Heart left ventricle (tissue), 16 donors: ENCODE results near the gene KCNJ12. TPM values are rescaled to one million over a fixed set of nuclear protein-coding genes. Genes with fewer than 3 reads are reported as not detected.
"Not testable (repeated sequence)": the region's sequence is repeated elsewhere in the genome, so short reads cannot be mapped to it uniquely, and the experiment has no call there.

Experiments used
- ATAC-seq, 4 donors: fragments of 200-7000 bp; cut with Tn5 transposase; one replicate each; pipeline ENCODE4 v1.9.1; 2020 to 2022; ENCODE audit warnings: moderate library complexity in 4 of 4, mild to moderate bottlenecking in 3 of 4, moderate number of reproducible peaks in 1 of 4
- DNase-seq, 5 donors: peaks; one replicate each; pipeline ENCODE4 v3.0.0-alpha.2; 2020
- H3K27ac ChIP-seq, 12 donors: fragments of 200-600 bp; sonication (generic) in 4 of 12; one replicate each; pipeline versions ENCODE4 v1.5.0 to v1.8.0; 2016 to 2022; ENCODE audit warnings: mild to moderate bottlenecking in 2 of 12
- H3K27me3 ChIP-seq, 9 donors: fragments of 200-600 bp; sonication (generic) in 2 of 9; one replicate each; pipeline versions ENCODE4 v1.5.1 to v1.8.0; 2016 to 2022; ENCODE audit warnings: mild to moderate bottlenecking in 3 of 9
- H3K36me3 ChIP-seq, 9 donors: fragments of 200-600 bp; sonication (generic) in 2 of 9; one replicate each; pipeline versions ENCODE4 v1.5.0 to v1.8.0; 2018 to 2022; ENCODE audit warnings: mild to moderate bottlenecking in 2 of 9
- H3K4me1 ChIP-seq, 12 donors: fragments of 200-600 bp; sonication (generic) in 4 of 12; one replicate each; pipeline versions ENCODE4 v1.5.0 to v1.8.0; 2016 to 2022; ENCODE audit warnings: mild to moderate bottlenecking in 3 of 12
- H3K4me3 ChIP-seq, 12 donors: fragments of 200-600 bp; sonication (generic) in 4 of 12; one replicate each; pipeline versions ENCODE4 v1.5.0 to v1.8.0; 2017 to 2022; ENCODE audit warnings: mild to moderate bottlenecking in 9 of 12, moderate library complexity in 4 of 12
- H3K9me3 ChIP-seq, 12 donors: fragments of 200-600 bp; sonication (generic) in 4 of 12; one replicate each; pipeline versions ENCODE4 v1.5.0 to v1.8.0; 2016 to 2022; ENCODE audit warnings: mild to moderate bottlenecking in 1 of 12
- POLR2A ChIP-seq, 2 donors: fragments of 450-650 bp; IDR thresholded peaks; one replicate each; pipeline ENCODE4 v1.6.1; 2017; ENCODE audit warnings: antibody characterized with exemption in 2 of 2, mild to moderate bottlenecking in 2 of 2, moderate library complexity in 2 of 2
- WGBS, 4 donors: extraction: QIAGEN DNeasy Blood & Tissue Kit in 2 of 4; methylation state at CpG; one replicate each; pipeline versions ENCODE4 v1.1.5 to v1.1.7; 2013 to 2018; 5-methylcytosine and 5-hydroxymethylcytosine counted together
- intact Hi-C, 10 donors: fragments of 100-400 bp; cut with DNase I; formaldehyde crosslinking; loops; one replicate each; pipeline versions ENCODE4 v1.11.1 to v1.14.2; 2022
- polyA plus RNA-seq, 2 donors: library from polyadenylated mRNA; stranded (reverse); fragments of 200-250 nt; gene quantifications; one replicate each; pipeline ENCODE4 v1.2.3, GENCODE V29; 2013
- total RNA-seq, 9 donors: library from RNA; depleted of rRNA in 2 of 9; stranded (reverse); fragments of >200 nt in 2 of 9; fragmentation: NEBNext Ultra II Directional in 3 of 9; extraction: Animal tissue kit (Norgen Biotek cat#: 25700) in 3 of 9; gene quantifications; one replicate each; pipeline versions ENCODE4 v1.1.0 to v1.2.4, GENCODE V29; 2016 to 2023
- TF ChIP-seq, protein P1 (sequence below), 12 donors: fragments of 200-600 bp; sonication (generic) in 4 of 12; IDR thresholded peaks; one replicate each; pipeline versions ENCODE4 v1.5.0 to v1.8.0; 2018 to 2022; ENCODE audit warnings: antibody characterized with exemption in 12 of 12, mild to moderate bottlenecking in 5 of 12
- donor health status: ischemic (EF 13 %, LVEDD 7.1; RV severe dilation, severe dysfunction).
- donor health status: healthy with polysubstance abuse.
- donor health status: DM: no; HTN: yes; CAD: no.
- donor health status: DM: no; HTN: no; CAD: no.
- donor health status: ischemic (EF 25% LVEDD 6.9; RV normal size, moderate dysfunction).
- donor health status: ischemic (EF 25% LVEDD 5.7; RV mildly dilated, moderate dysfunction).
- donor health status: healthy.
- donor health status: DM: yes; HTN: yes; CAD: no.
- donor health status: ischemic (EF 35%, LVEDD 5.7; RV mildly dilated, moderate dysfunction).
- donor health status: nonischemic (EF 11% LVEDD 7.7; RV severe dilation, severe dysfunction).
- donor health status: DM: yes; HTN: yes; CAD: no.
- donor health status: PGD.
- donor health status: ischemic (EF 29% LVEDD 5.4; RV normal size, mild dysfunction).
- donor health status: nonischemic (EF 23%, LVEDD 6.1; RV moderate dilation, normal function).

The KCNJ12 gene
- total and polyA plus RNA-seq, 11 donors = 6.6 to 24.2 (median 9.0) TPM

DNA sequence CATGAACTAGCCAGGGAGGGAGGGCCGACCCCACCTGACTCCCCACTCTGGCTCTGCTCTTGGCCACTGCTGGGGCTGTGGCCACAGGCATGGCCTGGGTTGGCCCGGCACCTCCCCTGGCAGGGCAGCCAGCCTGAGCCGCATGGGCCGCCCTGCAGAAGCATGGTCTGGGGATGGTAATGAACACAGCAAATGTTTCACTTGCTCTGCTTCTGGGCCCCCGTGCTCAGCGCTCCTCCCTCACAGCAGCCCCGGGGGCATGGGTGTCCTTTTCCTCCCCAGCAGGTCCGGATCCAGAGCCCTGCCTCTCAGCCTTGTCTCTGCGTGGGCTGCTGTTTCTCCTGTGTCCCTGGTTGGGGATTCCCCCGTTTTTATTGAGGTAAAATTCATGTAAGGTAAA is 30.9 kb upstream of the KCNJ12 start:
- intact Hi-C loops = no loop called here
- H3K4me1 ChIP-seq = peaks cover 0 to 10% (median 2%) of the 10 kb centered on the region in 12 donors
- no peak overlapping the region for H3K27ac ChIP-seq
- no peaks in the 10 kb centered on the region for H3K36me3 ChIP-seq
- H3K4me3 ChIP-seq = no peak overlapping the region
- H3K9me3 ChIP-seq = no peaks in the 10 kb centered on the region
- TF ChIP-seq, protein P1, sequence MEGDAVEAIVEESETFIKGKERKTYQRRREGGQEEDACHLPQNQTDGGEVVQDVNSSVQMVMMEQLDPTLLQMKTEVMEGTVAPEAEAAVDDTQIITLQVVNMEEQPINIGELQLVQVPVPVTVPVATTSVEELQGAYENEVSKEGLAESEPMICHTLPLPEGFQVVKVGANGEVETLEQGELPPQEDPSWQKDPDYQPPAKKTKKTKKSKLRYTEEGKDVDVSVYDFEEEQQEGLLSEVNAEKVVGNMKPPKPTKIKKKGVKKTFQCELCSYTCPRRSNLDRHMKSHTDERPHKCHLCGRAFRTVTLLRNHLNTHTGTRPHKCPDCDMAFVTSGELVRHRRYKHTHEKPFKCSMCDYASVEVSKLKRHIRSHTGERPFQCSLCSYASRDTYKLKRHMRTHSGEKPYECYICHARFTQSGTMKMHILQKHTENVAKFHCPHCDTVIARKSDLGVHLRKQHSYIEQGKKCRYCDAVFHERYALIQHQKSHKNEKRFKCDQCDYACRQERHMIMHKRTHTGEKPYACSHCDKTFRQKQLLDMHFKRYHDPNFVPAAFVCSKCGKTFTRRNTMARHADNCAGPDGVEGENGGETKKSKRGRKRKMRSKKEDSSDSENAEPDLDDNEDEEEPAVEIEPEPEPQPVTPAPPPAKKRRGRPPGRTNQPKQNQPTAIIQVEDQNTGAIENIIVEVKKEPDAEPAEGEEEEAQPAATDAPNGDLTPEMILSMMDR (IDR thresholded peaks at IDR 0.05) = no peak
- TF ChIP-seq POLR2A (IDR thresholded peaks at IDR 0.05) = no peak
- ATAC-seq (no peak), DNase-seq (peak in 1 of 5 donors; percentile 59)
- WGBS, 4 donors = 63 to 74% (median 69%) methylated on average over 8 to 10 of the region's 10 CpGs
- H3K27me3 ChIP-seq = no peaks in the 10 kb centered on the region

DNA sequence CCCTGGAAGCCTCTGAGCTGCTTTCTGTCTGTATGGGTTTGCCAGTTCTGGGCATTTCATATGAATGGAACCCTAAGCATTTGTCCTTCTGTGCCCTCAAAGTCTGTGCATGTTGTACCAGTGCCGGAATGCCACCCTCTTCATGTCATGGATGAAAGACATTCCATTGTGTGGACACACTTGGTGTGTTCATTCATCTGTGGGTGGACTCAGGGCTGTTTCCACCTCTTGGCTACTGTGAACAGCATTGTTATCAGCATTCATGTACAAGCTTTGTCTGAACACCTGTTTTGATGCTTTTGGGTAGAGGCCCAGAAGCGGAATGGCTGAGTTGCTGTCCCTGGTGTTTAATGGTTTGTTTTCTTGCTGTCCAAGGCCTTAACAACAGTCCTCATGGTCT is 30.1 kb upstream of the KCNJ12 start:
- H3K4me1 ChIP-seq, H3K36me3 ChIP-seq, H3K9me3 ChIP-seq, H3K27me3 ChIP-seq, DNase-seq, H3K4me3 ChIP-seq, intact Hi-C loops, H3K27ac ChIP-seq: not testable (repeated sequence)
- WGBS, 4 donors = no CpG with 5 or more reads among the region's 2 CpGs
- peak; percentile 20 to 61 (median 54) for ATAC-seq

DNA sequence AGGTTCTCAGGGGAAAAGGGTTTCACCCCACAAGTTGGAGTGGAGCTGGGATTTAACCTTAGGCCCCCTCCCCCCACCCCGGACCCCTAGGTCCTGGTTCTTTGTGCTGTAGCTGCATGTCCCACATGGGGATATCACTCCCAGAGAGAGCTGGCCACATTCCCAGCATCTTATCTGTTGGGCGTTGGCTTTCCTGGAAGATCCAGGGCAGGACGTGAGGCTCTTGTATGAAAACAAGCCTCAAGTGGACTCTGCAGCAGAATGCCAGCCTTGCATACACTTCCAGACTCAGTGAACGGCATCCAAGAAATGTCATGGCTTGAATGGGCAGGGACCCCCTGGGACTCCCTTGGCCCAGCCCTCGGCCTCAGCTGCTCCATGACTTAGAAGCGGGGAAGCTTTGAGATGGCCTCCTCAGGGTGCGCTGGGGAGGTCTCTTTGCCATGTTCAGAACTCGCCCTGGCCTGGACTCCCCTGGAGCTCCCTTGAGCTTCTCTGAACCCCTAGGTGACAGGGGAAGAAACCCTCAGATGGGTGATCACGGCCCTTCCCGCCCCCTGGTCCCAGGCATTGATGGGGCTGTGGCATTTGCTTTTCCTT is 29.4 kb upstream of the KCNJ12 start:
- intact Hi-C loops, H3K27me3 ChIP-seq, H3K36me3 ChIP-seq, H3K9me3 ChIP-seq, H3K4me1 ChIP-seq, H3K27ac ChIP-seq, H3K4me3 ChIP-seq: not testable (repeated sequence)
- WGBS, 4 donors = 28 to 52% (median 34%) methylated on average over 3 to 10 of the region's 10 CpGs
- DNase-seq (peak; percentile 49 to 81 (median 70)), ATAC-seq (peak; percentile 68 to 82 (median 78))

DNA sequence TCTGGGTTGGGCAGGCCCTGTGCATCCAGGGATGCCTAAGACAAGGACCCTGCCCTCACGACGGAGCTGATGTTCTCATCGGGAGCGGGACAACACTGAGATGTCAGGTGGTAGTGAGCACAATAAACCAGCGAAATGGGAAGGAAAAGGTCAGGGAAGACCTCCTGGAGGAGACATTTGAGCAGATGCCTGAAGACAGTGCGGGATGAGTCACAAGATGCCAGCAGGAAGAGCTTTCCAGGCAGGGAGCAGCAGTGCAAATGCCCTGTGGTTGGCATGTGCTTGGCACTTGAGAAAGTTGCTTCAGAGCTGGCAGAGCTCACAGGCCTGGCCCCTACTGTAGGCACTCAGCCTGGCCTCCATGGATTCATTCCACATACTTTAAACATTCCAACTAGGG is 28.5 kb upstream of the KCNJ12 start:
- H3K9me3 ChIP-seq, H3K27ac ChIP-seq, H3K27me3 ChIP-seq, H3K36me3 ChIP-seq, DNase-seq, H3K4me3 ChIP-seq, H3K4me1 ChIP-seq, ATAC-seq, intact Hi-C loops: not testable (repeated sequence)
- WGBS, 4 donors = 94 to 95% methylated on average over 6 of the region's 6 CpGs; no CpG with 5 or more reads in 2 of the 4 donors

DNA sequence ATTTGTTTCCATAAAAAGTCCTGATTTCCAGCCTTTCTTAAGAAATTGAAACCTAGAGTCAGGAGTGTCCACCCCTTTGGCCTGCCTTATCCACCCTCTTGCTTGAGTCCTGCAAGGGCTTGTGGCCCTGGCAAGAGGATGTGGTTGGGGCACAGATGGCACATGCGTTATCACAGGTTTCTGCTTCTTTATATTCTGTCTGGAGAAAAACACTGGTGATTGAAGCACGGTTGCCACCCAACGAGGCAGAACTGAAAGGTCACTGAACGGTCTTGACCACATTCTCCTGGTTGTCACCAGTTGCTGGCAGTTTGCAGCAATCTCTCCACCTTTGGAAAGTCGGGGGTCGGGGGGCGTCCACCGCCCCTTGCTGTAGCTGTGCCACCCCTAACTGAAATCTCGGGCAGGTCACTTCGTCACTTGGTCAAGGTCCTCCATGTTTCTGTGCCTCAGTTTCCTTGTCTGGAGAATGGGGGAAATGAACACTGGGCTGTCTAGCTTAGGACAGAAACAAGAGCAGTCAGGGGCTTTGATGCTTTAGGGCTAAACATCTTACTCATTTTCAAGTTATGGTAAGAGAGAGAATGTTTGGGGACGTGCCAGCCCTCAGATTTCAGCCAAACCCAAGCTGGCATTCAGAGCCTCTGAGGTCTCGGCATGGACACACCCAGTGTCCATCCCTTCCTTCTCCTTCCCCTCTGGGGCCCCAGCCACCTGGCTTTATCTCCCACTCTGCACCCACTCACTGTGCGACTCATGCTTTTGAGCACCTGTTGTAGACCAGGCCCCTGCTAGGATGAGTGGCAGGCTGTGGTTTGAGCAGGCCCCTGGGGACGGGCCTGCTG is 27.9 kb upstream of the KCNJ12 start:
- H3K4me3 ChIP-seq, H3K36me3 ChIP-seq, H3K9me3 ChIP-seq, intact Hi-C loops, H3K4me1 ChIP-seq, ATAC-seq, H3K27ac ChIP-seq, H3K27me3 ChIP-seq: not testable (repeated sequence)
- WGBS, 4 donors = 85 to 90% (median 87%) methylated on average over 6 to 10 of the region's 14 CpGs
- DNase-seq = peak in 1 of 5 donors; percentile 24

DNA sequence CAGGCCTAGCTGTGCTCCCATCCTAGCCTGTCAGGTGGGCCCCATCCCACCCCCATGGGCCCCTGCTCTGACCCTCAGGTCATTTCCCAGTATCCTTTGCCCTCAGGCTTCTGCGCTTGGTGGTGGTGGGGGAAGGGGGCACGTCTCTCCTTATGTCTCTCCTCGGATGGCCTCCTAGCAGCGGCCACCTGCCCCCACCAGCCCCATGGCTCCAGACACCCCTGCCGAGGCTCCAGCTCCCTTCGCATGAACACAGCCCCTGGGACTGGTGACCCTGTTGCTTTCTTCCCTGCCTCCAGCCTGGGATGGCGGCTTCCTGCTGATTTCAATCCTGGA is 27.3 kb upstream of the KCNJ12 start:
- H3K36me3 ChIP-seq, H3K4me3 ChIP-seq, H3K9me3 ChIP-seq, H3K27ac ChIP-seq, H3K27me3 ChIP-seq, ATAC-seq, H3K4me1 ChIP-seq, intact Hi-C loops: not testable (repeated sequence)
- 70 to 78% (median 73%) methylated on average over 2 to 5 of the region's 7 CpGs for WGBS, 4 donors
- DNase-seq = peak in 1 of 5 donors; percentile 29

DNA sequence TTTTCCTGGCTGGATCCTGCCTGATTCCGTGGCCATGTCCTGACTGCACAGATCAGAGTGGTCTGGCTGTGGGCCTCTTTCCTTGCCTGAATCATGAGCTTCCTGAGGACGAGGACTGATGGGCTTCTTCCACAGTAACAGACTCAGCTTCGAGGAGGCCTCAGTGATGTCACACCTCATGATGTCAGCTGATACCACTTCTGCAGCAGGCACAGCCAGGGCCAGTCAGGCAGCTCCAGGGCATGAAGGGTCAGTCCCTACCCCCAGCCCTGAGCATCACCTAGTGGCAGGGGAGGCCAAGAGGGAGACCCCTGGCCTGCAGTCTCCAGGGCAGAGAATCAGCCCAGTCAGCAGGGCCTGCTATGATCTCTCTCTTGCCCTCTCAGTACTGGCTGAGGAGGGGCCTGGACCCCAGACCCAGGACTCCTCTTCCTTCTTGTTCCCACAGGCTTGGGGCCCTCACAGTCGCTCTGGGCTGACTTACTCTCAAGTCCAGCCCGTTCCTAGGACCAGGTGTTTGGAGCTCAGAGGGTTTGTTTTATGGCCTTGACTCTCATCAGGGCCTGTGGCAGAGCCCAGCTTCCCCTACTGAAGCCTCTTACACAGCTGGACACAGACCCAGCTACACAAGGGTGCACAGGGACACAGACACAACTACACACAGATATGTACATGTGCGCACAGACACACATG is 26.7 kb upstream of the KCNJ12 start:
- WGBS, 4 donors = 69 to 80% (median 76%) methylated on average over 4 to 5 of the region's 6 CpGs
- H3K9me3 ChIP-seq, intact Hi-C loops, ATAC-seq, H3K36me3 ChIP-seq, H3K27me3 ChIP-seq, H3K4me3 ChIP-seq, H3K4me1 ChIP-seq, H3K27ac ChIP-seq: not testable (repeated sequence)
- peak in 1 of 5 donors; percentile 14 for DNase-seq

DNA sequence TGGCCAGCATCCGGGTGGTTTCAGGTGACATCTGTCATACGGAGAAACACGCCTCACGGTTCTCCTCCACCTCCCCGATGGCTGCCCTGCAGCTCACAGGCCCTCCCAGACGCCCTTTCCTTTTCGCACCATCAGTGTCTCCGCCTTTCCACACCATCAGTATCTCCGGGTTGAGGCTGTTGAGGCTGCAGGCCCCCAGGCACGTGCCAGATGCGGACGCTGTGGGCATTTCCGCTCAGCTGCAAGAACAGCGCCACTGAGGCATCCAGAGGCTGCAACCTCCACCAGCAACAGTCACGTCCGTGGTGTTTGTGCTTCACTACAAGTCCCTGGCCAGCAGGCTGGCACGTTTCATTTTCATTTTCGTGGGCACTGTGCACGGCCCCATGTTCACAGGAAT is 25.7 kb upstream of the KCNJ12 start:
- H3K27ac ChIP-seq, H3K4me3 ChIP-seq, H3K36me3 ChIP-seq, intact Hi-C loops, H3K27me3 ChIP-seq, H3K4me1 ChIP-seq, ATAC-seq, H3K9me3 ChIP-seq: not testable (repeated sequence)
- WGBS, 4 donors = 87 to 94% (median 90%) methylated on average over 15 to 19 of the region's 19 CpGs
- DNase-seq = peak in 1 of 5 donors; percentile 19
